ENCODE measurements around the gene ACYP2.

ACYP2 gene

DNA sequence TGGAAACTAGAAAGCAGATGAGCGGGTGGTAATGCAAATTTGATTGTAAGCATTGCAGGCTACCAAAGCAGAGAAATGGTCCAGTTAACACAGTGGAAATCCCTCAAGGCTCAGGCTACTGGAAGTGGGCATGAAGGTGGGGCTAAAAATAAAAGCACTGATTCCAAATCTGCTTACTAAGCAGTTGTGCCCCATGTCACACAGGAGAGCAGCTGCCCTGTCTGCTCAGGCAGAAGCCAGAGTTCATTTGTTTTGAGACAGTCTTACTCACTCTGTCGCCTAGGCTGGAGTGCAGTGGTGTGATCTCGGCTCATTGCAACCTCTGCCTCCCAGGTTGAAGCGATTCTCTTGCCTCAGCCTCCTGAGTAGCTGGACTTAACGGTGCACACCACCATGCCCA is 183.1 kb downstream of the ACYP2 start:
- WGBS, 2 experiments (ENCODE audit: insufficient coverage in 2 of 2): 92 to 94% methylated on average over 4 of the region's 5 CpGs
- Histone ChIP-seq H3K4me3 (ENCODE audit: extremely low read depth, insufficient read depth, low read length, poor library complexity, severe bottlenecking) (no peak overlapping the region), H3K36me3 (ENCODE audit: control insufficient read depth, insufficient read depth, low read length) (no peaks in the 10 kb centered on the region), H3K4me1 (ENCODE audit: control insufficient read depth, insufficient read depth, low read length, poor library complexity, severe bottlenecking) (no peaks in the 10 kb centered on the region), H3K9me3 (ENCODE audit: control insufficient read depth, low read length) (no peaks in the 10 kb centered on the region), H3K27ac (ENCODE audit: low read depth, low read length, severe bottlenecking) (no peak overlapping the region)

GRCh38 chr2:54303631-54304030 is 188.2 kb downstream of the ACYP2 start:
- Histone ChIP-seq H3K4me3 (ENCODE audit: extremely low read depth, insufficient read depth, low read length, poor library complexity, severe bottlenecking) (no peak overlapping the region), H3K9me3 (ENCODE audit: control insufficient read depth, low read length) (no peaks in the 10 kb centered on the region), H3K4me1 (ENCODE audit: control insufficient read depth, insufficient read depth, low read length, poor library complexity, severe bottlenecking) (no peaks in the 10 kb centered on the region), H3K27ac (ENCODE audit: low read depth, low read length, severe bottlenecking) (no peak overlapping the region), H3K36me3 (ENCODE audit: control insufficient read depth, insufficient read depth, low read length) (no peaks in the 10 kb centered on the region)

- Histone ChIP-seq H3K4me1 (ENCODE audit: control insufficient read depth, insufficient read depth, low read length, poor library complexity, severe bottlenecking) (peaks cover 5% of the 10 kb centered on the region), H3K27ac (ENCODE audit: low read depth, low read length, severe bottlenecking) (no peak overlapping the region), H3K9me3 (ENCODE audit: control insufficient read depth, low read length) (no peaks in the 10 kb centered on the region), H3K4me3 (ENCODE audit: extremely low read depth, insufficient read depth, low read length, poor library complexity, severe bottlenecking) (no peak overlapping the region), H3K36me3 (ENCODE audit: control insufficient read depth, insufficient read depth, low read length) (no peaks in the 10 kb centered on the region)
- WGBS, 2 experiments (ENCODE audit: insufficient coverage in 2 of 2): 94 to 100% methylated on average over 2 of the region's 3 CpGs
Observed at GRCh38 chr2:54306556-54306955, 191.1 kb downstream of the ACYP2 start.

- Histone ChIP-seq H3K36me3 (ENCODE audit: control insufficient read depth, insufficient read depth, low read length) (no peaks in the 10 kb centered on the region), H3K4me1 (ENCODE audit: control insufficient read depth, insufficient read depth, low read length, poor library complexity, severe bottlenecking) (peaks cover 5% of the 10 kb centered on the region), H3K27ac (ENCODE audit: low read depth, low read length, severe bottlenecking) (no peak overlapping the region), H3K9me3 (ENCODE audit: control insufficient read depth, low read length) (no peaks in the 10 kb centered on the region), H3K4me3 (ENCODE audit: extremely low read depth, insufficient read depth, low read length, poor library complexity, severe bottlenecking) (no peak overlapping the region)
- WGBS, 2 experiments (ENCODE audit: insufficient coverage in 2 of 2): 91% methylated on average over 4 to 5 of the region's 6 CpGs
Observed at GRCh38 chr2:54308186-54308585, 192.8 kb downstream of the ACYP2 start.

DNA sequence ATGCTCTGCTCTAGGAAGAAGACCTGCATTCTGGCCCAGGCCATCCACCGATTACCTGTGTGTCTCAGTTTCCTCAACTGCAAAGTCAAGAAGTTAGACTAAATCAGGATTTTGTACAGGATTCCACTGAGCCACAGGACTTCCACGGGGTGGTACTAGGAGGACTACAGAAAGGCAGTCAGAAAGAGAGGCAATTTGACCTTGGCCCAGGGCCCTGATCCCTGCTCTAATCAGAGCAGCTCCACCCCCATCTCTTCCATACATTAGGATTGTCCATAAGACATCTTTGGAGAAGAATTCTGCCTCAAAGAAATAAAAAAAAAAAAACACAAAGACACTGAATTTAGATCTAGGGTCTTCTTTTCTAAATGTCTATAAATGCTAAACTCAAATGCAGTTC is 193.4 kb downstream of the ACYP2 start:
- Histone ChIP-seq H3K4me1 (ENCODE audit: control insufficient read depth, insufficient read depth, low read length, poor library complexity, severe bottlenecking) (peaks cover 5% of the 10 kb centered on the region), H3K9me3 (ENCODE audit: control insufficient read depth, low read length) (no peaks in the 10 kb centered on the region), H3K36me3 (ENCODE audit: control insufficient read depth, insufficient read depth, low read length) (no peaks in the 10 kb centered on the region), H3K4me3 (ENCODE audit: extremely low read depth, insufficient read depth, low read length, poor library complexity, severe bottlenecking) (no peak overlapping the region), H3K27ac (ENCODE audit: low read depth, low read length, severe bottlenecking) (no peak overlapping the region)
- WGBS, 2 experiments (ENCODE audit: insufficient coverage in 2 of 2): 93% methylated on average over 1 to 2 of the region's 2 CpGs

- Histone ChIP-seq H3K4me3 (ENCODE audit: extremely low read depth, insufficient read depth, low read length, poor library complexity, severe bottlenecking) (no peak overlapping the region), H3K9me3 (ENCODE audit: control insufficient read depth, low read length) (no peaks in the 10 kb centered on the region), H3K36me3 (ENCODE audit: control insufficient read depth, insufficient read depth, low read length) (no peaks in the 10 kb centered on the region), H3K27ac (ENCODE audit: low read depth, low read length, severe bottlenecking) (no peak overlapping the region), H3K4me1 (ENCODE audit: control insufficient read depth, insufficient read depth, low read length, poor library complexity, severe bottlenecking) (peaks cover 5% of the 10 kb centered on the region)
- WGBS, 2 experiments (ENCODE audit: insufficient coverage in 2 of 2): 100% methylated on average over 1 to 3 of the region's 3 CpGs
Observed at GRCh38 chr2:54310311-54310710, 194.9 kb downstream of the ACYP2 start.

GRCh38 chr2:54310961-54311360 is 195.5 kb downstream of the ACYP2 start:
- no peak overlapping the region for H3K4me3 ChIP-seq (ENCODE audit: extremely low read depth, insufficient read depth, low read length, poor library complexity, severe bottlenecking)
- no peaks in the 10 kb centered on the region for H3K9me3 ChIP-seq (ENCODE audit: control insufficient read depth, low read length)
- WGBS, 2 experiments (ENCODE audit: insufficient coverage in 2 of 2): 86% methylated on average over 1 of the region's 2 CpGs; no CpG with 5 or more reads in 1 of the 2 experiments
- H3K36me3 ChIP-seq (ENCODE audit: control insufficient read depth, insufficient read depth, low read length): no peaks in the 10 kb centered on the region
- no peak overlapping the region for H3K27ac ChIP-seq (ENCODE audit: low read depth, low read length, severe bottlenecking)
- peaks cover 5% of the 10 kb centered on the region for H3K4me1 ChIP-seq (ENCODE audit: control insufficient read depth, insufficient read depth, low read length, poor library complexity, severe bottlenecking)

DNA sequence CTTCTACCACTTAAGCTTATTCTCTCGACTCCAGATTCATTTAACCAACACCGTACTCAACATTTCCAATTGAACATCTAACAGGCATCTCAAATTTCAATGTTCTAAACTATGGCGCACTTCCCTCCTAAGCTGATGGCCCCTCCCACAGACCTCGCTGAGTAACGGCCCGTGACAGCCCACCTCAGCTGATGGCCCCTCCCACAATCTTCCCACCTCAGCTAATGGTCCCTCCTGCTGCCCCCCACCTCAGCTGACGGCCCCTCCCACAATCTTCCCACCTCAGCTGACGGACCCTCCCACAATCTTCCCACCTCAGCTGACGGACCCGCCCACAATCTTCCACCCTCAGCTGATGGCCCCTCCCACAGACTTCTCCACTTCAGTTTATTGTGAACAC is 197.7 kb downstream of the ACYP2 start:
- 90 to 95% methylated on average over 9 to 10 of the region's 10 CpGs for WGBS, 2 experiments (ENCODE audit: insufficient coverage in 2 of 2)
- H3K27ac ChIP-seq (ENCODE audit: low read depth, low read length, severe bottlenecking): no peak overlapping the region

DNA sequence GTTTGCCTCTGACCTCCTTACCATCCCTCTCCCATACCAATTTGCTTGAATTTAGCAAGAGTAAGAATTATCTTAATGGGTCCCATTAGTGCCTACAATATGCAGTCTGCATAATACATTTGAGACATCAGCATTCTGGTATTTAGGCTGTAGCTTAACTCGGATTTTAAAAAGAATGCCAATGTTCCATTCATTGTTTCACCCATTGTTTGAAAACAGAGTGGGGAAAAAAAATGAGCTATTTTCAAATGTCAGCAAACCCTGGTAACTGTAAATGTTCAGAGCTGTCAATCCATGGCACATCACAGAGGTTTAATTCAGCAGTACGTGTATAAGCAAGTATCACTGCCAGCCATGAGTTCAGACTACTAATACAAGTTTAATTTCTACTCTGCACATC is 202.6 kb downstream of the ACYP2 start:
- no peak overlapping the region for H3K27ac ChIP-seq (ENCODE audit: low read depth, low read length, severe bottlenecking)
- H3K36me3 ChIP-seq (ENCODE audit: control insufficient read depth, insufficient read depth, low read length): no peaks in the 10 kb centered on the region
- H3K9me3 ChIP-seq (ENCODE audit: control insufficient read depth, low read length): no peaks in the 10 kb centered on the region
- 90 to 100% methylated on average over 1 to 2 of the region's 2 CpGs for WGBS, 2 experiments (ENCODE audit: insufficient coverage in 2 of 2)
- no peaks in the 10 kb centered on the region for H3K4me1 ChIP-seq (ENCODE audit: control insufficient read depth, insufficient read depth, low read length, poor library complexity, severe bottlenecking)
- H3K4me3 ChIP-seq (ENCODE audit: extremely low read depth, insufficient read depth, low read length, poor library complexity, severe bottlenecking): no peak overlapping the region

More for the DNA sequence above, 197.7 kb downstream of the ACYP2 start:
- H3K4me1 ChIP-seq (ENCODE audit: control insufficient read depth, insufficient read depth, low read length, poor library complexity, severe bottlenecking): peaks cover 5% of the 10 kb centered on the region
- no peaks in the 10 kb centered on the region for H3K9me3 ChIP-seq (ENCODE audit: control insufficient read depth, low read length)
- H3K4me3 ChIP-seq (ENCODE audit: extremely low read depth, insufficient read depth, low read length, poor library complexity, severe bottlenecking): no peak overlapping the region
- H3K36me3 ChIP-seq (ENCODE audit: control insufficient read depth, insufficient read depth, low read length): no peaks in the 10 kb centered on the region

DNA sequence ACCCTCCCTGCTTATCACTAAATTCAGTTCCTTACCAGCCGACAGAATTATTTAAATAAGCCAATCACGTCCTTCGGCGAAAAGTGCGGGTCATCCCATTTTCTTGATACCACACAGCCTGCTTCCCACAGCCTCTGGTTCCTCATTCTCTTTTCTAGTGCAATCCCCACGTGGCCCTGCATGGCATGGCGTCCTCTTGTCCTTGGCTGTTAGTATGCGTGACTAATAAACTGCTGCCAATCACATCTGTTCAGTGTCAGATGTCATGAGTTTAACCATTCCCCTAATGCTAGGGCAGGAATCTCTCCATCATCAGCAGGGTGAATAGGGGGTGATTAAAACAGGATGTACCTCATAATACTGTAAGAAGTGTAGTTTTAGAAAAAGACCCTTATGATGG is 203.4 kb downstream of the ACYP2 start:
- 70 to 84% methylated on average over 5 to 8 of the region's 8 CpGs for WGBS, 2 experiments (ENCODE audit: insufficient coverage in 2 of 2)
- no peaks in the 10 kb centered on the region for H3K36me3 ChIP-seq (ENCODE audit: control insufficient read depth, insufficient read depth, low read length)

GRCh38 chr2:54321047-54321446 is 205.6 kb downstream of the ACYP2 start:
- no peak overlapping the region for H3K27ac ChIP-seq (ENCODE audit: low read depth, low read length, severe bottlenecking)
- no peaks in the 10 kb centered on the region for H3K36me3 ChIP-seq (ENCODE audit: control insufficient read depth, insufficient read depth, low read length)
- H3K4me3 ChIP-seq (ENCODE audit: extremely low read depth, insufficient read depth, low read length, poor library complexity, severe bottlenecking): no peak overlapping the region
- WGBS, 2 experiments (ENCODE audit: insufficient coverage in 2 of 2): 79 to 88% methylated on average over 2 of the region's 2 CpGs
- H3K9me3 ChIP-seq (ENCODE audit: control insufficient read depth, low read length): peaks cover 20% of the 10 kb centered on the region
- no peaks in the 10 kb centered on the region for H3K4me1 ChIP-seq (ENCODE audit: control insufficient read depth, insufficient read depth, low read length, poor library complexity, severe bottlenecking)

More for the DNA sequence above, 203.4 kb downstream of the ACYP2 start:
- Histone ChIP-seq H3K27ac (ENCODE audit: low read depth, low read length, severe bottlenecking) (no peak overlapping the region), H3K4me3 (ENCODE audit: extremely low read depth, insufficient read depth, low read length, poor library complexity, severe bottlenecking) (no peak overlapping the region), H3K4me1 (ENCODE audit: control insufficient read depth, insufficient read depth, low read length, poor library complexity, severe bottlenecking) (no peaks in the 10 kb centered on the region), H3K9me3 (ENCODE audit: control insufficient read depth, low read length) (no peaks in the 10 kb centered on the region)
